HG03558 (cell line): Measurements from ENCODE around the gene ZC3H10.
"Not testable (repeated sequence)": the region's sequence is repeated elsewhere in the genome, so short reads cannot be mapped to it uniquely, and the experiment has no call there.

Source experiments
- ATAC-seq: cut with Tn5 transposase; IDR thresholded peaks from one replicate; pipeline ENCODE4 v1.9.1; 2021; ENCODE audit warnings: moderate number of reproducible peaks; ENCODE audit not compliant: unreplicated experiment; ENCODE audit errors: extremely low read depth

ZC3H10 gene

DNA sequence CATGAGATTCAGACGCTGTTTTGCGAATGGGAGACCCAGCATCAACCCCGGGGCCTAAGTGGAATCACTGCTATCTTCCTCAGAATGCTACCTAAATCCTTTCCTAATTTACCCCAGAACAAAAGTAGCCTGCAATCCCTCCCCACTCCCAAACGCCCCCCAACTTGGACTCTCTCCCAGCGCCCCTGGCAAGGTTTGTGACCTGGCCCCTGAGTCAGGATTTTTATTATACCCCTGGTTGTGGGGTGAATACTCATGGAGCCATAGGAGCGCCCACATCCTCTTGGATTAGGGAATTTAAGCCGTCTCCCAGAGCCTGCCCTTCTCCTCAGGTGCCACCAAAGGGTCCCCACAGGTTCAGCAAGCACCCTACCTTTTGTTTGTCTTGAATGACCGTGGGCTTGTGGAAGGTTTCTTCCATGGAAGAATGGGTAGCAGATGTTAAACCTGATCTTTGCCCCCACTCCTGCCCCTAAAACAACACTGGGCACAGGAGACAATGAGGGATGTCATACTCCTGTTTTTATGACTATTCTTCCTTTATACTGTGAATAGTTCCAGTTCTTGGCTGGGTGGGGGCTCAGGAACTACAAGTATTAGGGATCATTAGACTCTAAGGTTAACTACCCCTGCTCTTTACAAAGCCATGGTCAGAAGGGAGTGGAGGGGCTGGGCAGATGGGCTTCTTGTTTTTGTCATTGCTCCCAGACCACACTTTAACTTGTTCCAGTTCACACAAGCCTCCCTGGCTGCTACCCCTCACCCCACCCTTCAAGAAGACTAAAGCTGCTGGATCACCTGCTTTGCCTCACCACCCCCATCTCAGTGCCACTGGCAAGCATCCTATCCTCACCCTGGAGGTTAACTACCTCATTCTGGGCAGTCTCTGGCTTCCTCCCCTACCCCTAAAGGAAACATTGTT is 35.0 kb downstream of the ZC3H10 start:
- no peak for ATAC-seq

DNA sequence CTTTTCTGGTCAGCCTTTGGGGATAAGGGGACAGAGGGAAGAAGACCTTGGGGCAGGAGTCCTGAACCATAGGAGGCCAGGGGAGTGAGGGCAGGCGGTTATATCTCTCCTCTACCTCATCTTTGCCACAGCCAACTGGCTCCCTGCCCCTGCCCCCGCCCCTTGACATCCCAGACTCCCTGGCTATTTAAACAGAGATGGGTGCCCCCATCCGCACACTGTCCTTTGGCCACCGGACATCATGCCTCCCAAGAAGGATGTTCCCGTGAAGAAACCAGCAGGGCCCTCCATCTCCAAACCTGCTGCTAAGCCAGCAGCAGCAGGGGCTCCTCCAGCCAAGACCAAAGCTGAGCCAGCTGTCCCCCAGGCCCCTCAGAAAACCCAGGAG is 35.6 kb downstream of the ZC3H10 start:
- ATAC-seq, result no peak

DNA sequence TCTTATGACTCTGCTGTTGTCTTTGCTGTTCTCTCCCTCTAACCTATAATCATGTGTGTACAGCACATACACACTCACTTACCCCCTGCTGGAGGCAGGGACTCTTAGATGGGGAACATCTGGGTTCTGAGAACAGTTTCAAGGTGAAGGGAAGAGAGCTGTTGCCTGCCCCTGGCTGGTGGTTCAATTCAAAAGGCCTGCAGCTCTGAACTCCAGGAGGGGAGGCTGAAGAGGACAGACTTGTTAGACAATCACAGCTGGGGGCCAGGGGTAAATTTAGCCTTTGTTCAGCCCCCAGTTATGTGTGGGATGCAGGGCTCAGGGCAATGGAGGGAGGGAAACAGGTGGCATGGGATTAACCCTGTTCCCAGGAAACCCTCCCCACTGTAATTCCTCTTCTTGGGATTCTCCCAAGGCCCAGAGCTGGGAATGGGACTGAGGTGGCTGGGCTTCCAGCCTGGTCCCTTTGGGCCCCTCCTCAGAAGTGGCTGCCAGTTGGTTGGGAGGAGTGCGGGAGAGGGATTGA is 36.2 kb downstream of the ZC3H10 start:
- ATAC-seq, result no peak

DNA sequence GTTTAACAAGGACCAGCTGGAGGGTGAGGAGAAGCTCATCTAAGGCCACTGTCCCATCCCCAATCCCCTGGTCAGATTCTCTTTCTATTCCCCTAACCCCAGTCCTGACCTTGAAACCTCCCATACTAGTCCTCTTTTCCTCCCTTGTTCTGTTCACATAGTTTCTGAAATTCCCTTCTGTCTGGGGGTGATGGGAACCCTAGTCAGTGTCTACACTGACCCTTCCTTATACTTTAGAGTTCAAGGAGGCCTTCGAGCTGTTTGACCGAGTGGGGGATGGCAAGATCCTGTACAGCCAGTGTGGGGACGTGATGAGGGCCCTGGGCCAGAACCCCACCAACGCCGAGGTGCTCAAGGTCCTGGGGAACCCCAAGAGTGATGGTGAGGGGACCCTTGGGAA is 36.8 kb downstream of the ZC3H10 start:
- ATAC-seq, result no peak

DNA sequence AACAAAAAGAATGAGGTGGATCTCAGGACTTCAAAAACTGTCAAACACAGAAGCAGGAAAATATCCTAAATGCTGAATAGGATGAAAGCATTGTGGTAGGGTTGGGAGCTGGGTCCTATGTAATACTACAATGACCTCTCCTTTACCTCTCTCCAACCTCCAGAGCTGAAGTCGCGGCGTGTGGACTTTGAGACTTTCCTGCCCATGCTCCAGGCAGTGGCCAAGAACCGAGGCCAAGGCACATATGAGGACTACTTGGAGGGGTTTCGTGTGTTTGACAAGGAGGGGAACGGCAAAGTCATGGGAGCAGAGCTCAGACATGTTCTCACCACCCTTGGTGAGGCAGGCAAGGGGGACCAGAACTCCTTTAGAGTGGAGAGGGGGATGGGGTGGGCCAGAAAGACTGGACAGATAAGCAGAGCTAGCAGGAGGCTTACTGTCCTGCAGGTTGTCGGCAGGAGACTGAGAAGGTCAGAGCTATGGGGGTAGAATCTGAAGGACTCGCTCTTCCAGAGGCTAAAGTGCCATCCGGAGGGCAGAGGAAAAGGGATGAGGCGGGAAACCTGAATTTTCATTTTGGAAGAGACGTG is 37.3 kb downstream of the ZC3H10 start:
- no peak for ATAC-seq

DNA sequence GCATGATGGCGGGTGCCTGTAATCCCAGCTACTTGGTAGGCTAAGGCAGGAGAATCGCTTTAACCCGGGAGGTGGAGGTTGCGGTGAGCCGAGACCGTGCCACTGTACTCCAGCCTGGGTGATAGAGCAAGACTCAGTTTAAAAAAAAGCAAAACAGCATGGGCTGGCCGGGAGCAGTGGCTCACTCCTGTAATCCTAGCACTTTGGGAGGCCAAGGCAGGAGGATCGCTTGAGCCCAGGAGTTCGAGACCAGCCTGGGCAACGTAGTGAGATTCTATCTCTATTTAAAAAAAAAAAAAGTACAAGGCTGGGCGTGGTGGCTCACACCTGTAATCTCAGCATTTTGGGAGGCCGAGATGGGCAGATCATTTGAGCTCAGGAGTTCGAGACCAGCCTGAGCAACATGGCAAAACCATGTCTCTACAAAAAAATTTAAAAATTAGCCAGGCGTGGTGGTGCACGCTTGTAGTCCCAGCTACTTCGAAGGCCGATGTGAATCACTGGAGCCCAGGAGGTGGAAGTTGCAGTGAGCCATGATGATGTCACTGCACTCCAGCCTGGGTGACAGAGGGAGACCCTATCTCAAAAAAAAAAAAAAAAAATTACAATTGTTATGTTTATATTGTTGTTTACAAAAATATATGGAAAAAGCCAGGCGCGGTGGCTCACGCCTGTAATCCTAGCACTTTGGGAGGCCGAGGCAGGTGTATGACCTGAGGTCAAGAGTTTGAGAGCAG is 38.6 kb downstream of the ZC3H10 start:
- not testable (repeated sequence) for ATAC-seq

DNA sequence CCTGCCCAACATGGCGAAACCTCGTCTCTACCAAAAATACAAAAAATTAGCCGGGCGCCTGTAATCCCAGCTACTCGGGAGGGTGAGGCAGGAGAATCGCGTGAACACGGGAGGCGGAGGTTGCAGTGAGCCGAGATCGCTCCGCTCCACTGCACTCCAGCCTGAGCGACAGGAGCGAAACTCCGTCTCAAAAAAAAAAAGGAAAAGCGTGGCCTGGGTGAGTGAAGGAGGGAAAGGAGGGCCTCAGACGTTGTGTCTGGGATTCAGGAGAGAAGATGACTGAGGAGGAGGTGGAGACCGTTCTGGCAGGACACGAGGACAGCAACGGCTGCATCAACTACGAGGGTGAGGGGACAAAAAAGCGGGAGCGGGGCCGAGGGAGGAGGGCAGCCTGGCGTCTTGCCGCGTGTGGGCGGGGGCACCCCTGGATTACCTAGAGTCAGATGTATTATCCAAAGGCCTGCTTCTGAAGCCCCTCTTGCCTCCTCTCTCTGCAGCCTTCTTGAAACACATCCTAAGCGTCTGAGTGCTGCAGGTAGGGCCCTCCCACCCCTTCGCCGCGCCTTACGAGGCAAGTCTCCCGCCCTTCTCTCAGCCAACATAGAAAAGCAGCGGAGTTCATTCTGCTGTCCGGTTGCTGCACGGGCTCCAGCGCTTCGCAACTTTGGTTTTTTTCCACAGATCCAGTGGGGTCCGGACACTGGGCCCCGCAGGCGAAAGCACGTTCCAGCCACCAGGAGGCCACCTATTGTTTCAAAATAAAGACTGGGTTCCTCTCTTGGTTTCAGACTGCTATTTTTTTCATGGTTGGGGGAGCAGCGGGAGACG is 39.3 kb downstream of the ZC3H10 start:
- no peak for ATAC-seq

DNA sequence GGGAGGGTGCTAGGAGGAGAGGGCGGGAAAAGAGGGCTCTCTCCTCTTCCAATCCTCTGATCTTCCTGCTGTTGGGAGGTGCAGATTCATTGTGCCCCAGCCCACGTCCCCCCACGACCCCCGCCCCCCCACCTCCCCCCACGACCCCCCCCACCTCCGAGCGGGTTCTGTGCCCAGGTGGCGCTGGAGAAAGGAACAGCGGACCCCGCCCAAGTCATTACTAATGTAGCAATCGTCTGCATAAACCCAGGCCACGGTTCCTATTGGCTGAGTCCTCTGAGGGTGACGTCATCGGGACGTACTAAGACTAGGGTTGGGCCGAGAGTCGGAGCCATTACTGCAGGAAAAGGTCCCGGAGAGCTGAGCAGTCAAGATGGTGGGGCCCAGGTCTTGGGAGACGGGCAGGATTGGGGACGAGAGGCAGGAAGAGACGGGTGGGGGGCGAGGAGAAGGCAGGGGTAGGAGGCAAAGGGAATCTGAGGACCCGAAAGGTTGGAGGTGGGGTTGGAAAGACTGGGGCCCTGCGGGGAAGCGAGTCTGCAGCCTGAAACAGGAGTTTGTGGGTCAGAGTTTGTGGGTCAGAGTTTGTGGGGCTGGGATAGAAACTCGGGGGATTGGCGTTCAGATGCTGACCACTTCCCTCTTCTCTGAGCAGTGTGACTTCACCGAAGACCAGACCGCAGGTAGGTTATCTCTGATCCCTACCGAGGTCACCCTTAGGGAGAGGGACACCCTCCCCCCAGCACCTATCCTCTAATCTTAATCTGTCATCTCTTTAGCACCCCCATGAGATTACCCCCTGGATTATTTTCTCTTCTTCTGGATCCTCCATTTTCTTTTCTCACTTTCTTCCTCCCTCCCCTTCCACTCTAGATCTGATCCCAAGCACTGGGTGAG is 40.2 kb downstream of the ZC3H10 start, which contains the start of gene MYL6:
TSS of gene MYL6 (plus strand) at position 331 of the 897 bp plus-strand sequence. CDS start at position 374, 43 bp downstream.
- peak; percentile 61 for ATAC-seq

DNA sequence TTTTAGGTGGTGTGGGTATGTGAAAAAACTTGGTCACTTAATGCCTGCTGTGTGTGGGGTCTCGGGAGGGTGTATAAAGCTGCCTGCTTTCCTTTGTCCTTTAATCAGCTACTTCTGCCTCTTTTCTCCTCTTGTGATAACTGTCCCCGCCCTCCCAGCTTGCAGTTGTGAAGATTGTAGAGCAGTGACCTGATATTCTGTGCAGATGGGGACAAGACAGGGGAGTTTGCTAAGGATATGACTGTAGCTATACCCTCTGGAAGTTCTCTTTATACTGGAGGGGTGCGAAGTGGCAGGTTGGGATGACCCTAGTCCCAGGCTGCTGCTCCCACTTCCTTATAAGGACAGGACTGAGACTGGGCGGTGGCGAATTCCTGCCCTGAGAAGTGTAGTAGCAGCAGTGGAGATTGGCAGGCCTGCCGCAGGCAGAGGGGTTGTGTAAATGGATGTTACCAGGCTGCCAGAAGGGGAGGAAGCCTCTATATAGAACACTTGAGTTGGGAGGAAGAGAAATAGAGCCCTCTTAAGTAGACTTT is 40.9 kb downstream of the ZC3H10 start:
- ATAC-seq, result no peak

DNA sequence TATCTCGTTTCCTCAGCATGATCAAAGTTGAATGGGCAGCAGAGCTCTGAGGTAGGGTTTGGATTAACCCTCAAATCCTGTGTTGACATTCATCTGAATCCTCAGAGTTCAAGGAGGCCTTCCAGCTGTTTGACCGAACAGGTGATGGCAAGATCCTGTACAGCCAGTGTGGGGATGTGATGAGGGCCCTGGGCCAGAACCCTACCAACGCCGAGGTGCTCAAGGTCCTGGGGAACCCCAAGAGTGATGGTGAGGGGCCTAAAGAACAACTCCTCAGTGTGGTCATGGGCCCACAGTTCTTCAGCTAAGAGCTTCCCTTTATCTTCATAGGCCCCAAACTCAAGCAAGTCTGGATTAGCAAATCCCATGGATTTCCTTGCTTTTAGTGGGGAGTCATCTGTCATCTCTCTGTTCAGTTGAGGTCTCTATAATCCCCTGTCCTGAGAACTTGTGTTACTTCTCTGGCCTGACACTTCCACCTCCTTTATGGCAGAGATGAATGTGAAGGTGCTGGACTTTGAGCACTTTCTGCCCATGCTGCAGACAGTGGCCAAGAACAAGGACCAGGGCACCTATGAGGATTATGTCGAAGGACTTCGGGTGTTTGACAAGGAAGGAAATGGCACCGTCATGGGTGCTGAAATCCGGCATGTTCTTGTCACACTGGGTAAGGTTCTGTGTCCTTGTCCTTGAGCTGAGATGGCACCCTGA is 41.6 kb downstream of the ZC3H10 start:
- no peak for ATAC-seq

DNA sequence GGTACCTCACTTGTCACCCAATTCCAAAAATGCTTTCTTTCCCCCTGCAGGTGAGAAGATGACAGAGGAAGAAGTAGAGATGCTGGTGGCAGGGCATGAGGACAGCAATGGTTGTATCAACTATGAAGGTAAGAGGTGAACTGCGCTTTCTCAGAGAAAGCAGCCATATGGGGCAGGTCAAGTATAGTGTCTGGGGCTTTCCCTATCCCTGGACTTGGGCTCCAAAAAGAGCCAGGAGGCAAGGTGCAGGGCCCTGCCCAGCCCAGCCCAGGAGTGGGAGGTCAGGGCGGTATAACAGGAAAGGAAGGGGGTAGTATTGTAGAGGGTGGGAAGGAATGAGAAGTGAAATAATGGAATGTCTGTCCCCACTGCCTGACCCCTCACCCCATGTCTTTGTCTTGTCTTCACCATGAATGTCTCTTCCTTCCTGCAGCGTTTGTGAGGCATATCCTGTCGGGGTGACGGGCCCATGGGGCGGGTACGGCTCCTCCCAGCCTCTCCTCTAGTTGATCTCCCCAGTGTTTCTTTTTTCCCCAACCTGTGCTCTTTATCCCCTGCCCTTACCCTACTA is 42.2 kb downstream of the ZC3H10 start:
- no peak for ATAC-seq

DNA sequence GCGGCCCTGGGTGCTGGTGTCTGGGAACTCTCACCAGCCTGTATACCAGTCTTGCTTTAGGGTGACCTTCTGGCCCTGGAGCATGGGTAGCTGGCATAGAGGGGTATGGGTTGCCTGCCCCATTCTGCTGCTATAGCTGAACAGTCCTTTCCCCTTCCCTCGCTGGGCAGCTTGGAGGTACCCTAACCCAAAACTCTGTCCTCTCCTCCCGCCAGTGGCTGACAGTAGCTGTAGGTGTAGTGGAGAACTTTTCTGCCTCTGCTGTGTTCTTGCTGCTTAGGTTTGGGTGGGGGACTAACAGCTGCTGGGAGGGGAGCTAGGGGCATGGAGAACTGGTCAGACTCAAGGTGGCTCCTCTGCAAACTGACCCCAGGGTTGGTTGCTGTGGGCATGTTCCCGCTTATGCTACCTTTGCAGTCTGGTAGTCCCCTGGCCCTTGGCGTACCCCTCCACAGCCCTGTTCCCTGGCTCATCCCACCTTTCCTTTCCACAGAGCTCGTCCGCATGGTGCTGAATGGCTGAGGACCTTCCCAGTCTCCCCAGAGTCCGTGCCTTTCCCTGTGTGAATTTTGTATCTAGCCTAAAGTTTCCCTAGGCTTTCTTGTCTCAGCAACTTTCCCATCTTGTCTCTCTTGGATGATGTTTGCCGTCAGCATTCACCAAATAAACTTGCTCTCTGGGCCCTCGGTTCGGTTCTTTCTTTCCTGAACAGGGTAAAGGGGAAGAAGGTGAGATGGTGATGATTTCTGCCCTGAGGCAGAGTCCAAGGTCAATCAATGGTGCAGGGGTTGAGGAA is 43.0 kb downstream of the ZC3H10 start:
- ATAC-seq, result no peak

DNA sequence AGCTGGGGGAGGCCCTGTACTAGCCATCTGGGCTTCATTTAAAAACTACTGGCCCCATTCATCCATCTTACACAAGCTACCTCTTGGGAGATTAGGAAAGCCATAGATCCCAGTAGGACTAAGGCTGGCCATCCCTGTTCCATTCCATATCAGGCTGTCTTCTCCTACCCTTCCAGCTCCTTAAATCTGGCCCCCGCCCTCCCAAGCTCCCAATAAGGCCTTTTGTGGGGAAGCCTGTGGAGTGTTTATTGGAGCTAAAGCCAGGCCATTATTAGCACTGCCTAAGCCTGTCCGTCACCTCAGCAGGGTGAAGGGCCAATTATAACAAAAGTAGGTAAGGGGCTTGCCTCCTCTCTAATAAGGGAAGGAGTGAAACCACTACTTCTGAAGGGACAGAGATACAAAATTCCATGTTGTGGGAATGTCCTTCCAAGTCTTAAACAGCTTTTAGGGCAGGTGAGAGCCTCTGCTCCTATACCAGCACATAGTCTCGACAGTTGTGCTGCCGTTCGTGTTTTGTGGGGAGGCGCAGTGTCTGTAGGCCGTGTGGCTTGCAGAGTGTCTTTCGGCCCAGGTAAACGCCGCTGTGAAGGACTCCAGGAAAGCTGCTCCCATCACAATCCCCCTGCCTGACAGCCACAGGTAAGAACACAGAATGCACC is 43.8 kb downstream of the ZC3H10 start:
- no peak for ATAC-seq

DNA sequence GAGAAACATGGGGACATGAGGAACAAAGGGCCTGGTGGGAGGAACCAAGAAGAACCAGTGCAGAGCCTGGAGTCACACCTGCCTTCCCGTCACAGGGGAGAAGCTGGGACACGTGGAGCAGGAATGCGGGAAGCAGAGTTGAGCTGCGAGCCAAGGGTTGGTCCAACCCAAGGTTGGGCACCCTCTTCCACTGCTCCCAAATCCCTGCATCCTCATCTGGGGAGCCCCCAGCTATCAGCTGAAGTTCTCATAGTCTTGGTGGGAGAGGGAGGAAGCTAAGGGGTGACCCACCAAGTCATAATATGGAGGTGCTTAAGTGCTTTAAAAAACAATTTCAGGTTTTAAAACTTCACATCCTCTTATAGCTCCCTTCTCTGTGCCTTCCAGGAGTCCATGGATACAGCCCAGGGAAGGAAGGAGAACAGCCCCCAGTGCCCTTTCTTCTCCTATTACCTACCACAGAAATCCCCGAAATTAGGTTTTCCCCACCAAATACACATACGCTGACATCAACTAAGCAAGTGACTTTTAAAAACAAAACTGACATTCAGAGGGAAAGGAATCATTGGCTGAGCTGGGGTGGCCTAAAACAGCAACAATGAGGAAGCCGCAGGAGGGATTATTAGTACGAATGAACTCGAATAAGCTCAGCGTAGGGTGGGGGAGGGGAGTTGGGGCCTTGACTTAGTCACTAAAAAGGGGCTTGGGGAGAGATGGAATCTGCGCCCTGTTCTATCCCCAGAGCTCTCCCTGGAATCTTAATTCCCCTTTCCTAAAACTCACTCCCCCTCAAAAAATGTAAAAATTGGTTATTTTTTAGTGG is 44.6 kb downstream of the ZC3H10 start:
- ATAC-seq, result no peak

DNA sequence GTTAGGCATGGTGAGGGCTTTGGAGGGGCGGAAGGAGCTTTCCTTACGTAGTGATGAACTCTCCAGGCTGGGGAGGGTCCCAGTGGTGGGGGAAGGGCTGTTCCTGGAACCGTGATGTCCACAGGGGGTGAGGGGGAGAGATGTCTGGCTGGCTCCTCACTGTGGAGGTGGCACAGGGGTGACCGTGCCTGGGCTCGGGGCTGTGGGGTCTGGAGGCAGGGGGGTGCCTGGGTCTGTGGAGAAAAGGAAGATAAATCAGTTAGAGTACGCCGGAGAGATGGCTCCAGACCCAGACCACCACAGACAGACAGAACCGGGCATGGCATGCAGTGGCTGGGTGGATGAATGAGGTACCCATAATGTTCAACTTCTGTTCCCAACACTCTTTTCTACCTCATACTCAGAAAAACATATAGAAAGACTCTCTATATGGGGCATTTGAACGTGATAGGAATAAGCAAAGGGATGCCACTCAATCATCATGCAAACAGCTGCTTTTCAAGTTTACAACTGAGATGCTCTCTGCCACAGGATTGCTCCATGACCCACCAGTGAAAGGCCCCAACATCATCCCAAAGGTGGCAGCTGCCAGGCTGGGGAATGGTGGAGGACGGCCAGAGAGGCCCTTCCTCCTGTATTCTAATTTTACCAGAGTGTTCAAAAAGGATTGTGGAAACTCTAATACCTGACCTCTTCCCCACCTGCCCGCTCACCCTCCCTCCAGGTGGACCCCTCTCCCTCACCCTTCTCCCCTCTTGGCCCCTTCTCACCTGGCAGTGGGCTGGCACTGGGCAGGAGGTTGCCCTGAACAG is 45.7 kb downstream of the ZC3H10 start:
- no peak for ATAC-seq
